Esophagus squamous epithelium (tissue), 5 donors: Measurements from ENCODE around the gene LYSMD3. TPM values are rescaled to one million over a fixed set of nuclear protein-coding genes. Genes with fewer than 3 reads are reported as not detected.

Source experiments
- DNase-seq: peaks from one replicate; lab custom pipeline; 2025; lab: John Stamatoyannopoulos, UW
- H3K27ac ChIP-seq, 4 donors: fragments of 200-600 bp; sonication (generic); one replicate each; pipeline ENCODE4 v1.5.1; 2016 to 2019; ENCODE audit warnings: mild to moderate bottlenecking in 1 of 4
- H3K27me3 ChIP-seq, 4 donors: fragments of 200-600 bp; sonication (generic); 1 replicate in 3 of 4; 2 replicates in 1 of 4; pipeline versions ENCODE4 v1.5.1 to v1.6.0; 2017 to 2021; ENCODE audit warnings: antibody characterized with exemption in 1 of 4
- H3K36me3 ChIP-seq, 3 donors: fragments of 200-600 bp; sonication (generic); one replicate each; pipeline ENCODE4 v1.5.1; 2016 to 2019
- H3K4me1 ChIP-seq, 3 donors: fragments of 200-600 bp; sonication (generic); one replicate each; pipeline ENCODE4 v1.5.1; 2017 to 2019
- H3K4me3 ChIP-seq, 4 donors: fragments of 200-600 bp; sonication (generic); 1 replicate in 3 of 4; 2 replicates in 1 of 4; pipeline ENCODE4 v1.5.1; 2016 to 2019; ENCODE audit warnings: mild to moderate bottlenecking in 2 of 4, moderate library complexity in 1 of 4
- H3K9me3 ChIP-seq, 3 donors: fragments of 200-600 bp; sonication (generic); one replicate each; pipeline ENCODE4 v1.5.1; 2016 to 2019
- POLR2A ChIP-seq, 4 donors: fragments of 450-650 bp; IDR thresholded peaks; one replicate each; pipeline ENCODE4 v1.6.1; 2017; ENCODE audit warnings: antibody characterized with exemption in 4 of 4, mild to moderate bottlenecking in 4 of 4, moderate library complexity in 3 of 4
- WGBS, 2 donors: methylation state at CpG; one replicate each; pipeline ENCODE4 v1.1.5; 2018; 5-methylcytosine and 5-hydroxymethylcytosine counted together
- intact Hi-C: fragments of 100-400 bp; cut with DNase I; formaldehyde crosslinking; loops from one replicate; pipeline ENCODE4 v1.15.0; 2022
- total RNA-seq, 4 donors: library from RNA; depleted of rRNA; stranded (reverse); fragments of >200 nt; gene quantifications; one replicate each; pipeline ENCODE4 v1.1.0, GENCODE V29; 2016
- TF ChIP-seq, protein P1 (sequence below), 6 experiments: fragments of 450-650 bp in 4 of 6; fragments of 200-600 bp in 2 of 6; sonication (generic) in 2 of 6; IDR thresholded peaks; one replicate each; pipeline ENCODE4 v1.5.1; 2016 to 2019; ENCODE audit warnings: antibody characterized with exemption in 6 of 6, mild to moderate bottlenecking in 4 of 6, moderate library complexity in 4 of 6
- donor health status: DM: yes; HTN: yes; CAD: no.

Gene LYSMD3
- total RNA-seq, 4 donors from 2014 or later, result 8.3 to 17.0 (median 14.2) TPM

DNA sequence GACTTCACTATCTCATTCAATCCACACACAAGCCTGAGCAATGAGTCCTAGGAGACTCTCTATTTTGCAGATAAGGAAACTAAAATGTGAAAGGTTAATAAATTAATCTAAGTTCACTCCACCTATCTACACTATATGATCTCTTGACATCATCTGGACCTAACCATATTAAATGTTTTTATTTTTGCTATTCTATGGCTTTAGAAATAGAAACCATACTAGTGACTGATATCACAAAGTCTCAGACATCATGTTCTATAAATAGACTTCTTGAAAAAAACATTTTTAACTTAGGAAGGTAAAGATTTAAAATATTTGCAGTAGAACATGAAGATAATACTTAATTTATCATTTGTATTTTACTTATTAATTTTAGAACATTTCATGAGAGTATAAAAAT is 19.8 kb upstream of the LYSMD3 start:
- Histone ChIP-seq H3K27me3 (peaks cover 0 to 47% (median 0%) of the 10 kb centered on the region in 4 donors), H3K9me3 (no peaks in the 10 kb centered on the region), H3K27ac (no peak overlapping the region), H3K4me3 (no peak overlapping the region), H3K4me1 (no peaks in the 10 kb centered on the region), H3K36me3 (no peaks in the 10 kb centered on the region)
- DNase-seq, result no peak
- no peak for TF ChIP-seq POLR2A (IDR thresholded peaks at IDR 0.05)
- TF ChIP-seq, protein P1, sequence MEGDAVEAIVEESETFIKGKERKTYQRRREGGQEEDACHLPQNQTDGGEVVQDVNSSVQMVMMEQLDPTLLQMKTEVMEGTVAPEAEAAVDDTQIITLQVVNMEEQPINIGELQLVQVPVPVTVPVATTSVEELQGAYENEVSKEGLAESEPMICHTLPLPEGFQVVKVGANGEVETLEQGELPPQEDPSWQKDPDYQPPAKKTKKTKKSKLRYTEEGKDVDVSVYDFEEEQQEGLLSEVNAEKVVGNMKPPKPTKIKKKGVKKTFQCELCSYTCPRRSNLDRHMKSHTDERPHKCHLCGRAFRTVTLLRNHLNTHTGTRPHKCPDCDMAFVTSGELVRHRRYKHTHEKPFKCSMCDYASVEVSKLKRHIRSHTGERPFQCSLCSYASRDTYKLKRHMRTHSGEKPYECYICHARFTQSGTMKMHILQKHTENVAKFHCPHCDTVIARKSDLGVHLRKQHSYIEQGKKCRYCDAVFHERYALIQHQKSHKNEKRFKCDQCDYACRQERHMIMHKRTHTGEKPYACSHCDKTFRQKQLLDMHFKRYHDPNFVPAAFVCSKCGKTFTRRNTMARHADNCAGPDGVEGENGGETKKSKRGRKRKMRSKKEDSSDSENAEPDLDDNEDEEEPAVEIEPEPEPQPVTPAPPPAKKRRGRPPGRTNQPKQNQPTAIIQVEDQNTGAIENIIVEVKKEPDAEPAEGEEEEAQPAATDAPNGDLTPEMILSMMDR (IDR thresholded peaks at IDR 0.05), result no peak
- intact Hi-C loops, result no loop called here

DNA sequence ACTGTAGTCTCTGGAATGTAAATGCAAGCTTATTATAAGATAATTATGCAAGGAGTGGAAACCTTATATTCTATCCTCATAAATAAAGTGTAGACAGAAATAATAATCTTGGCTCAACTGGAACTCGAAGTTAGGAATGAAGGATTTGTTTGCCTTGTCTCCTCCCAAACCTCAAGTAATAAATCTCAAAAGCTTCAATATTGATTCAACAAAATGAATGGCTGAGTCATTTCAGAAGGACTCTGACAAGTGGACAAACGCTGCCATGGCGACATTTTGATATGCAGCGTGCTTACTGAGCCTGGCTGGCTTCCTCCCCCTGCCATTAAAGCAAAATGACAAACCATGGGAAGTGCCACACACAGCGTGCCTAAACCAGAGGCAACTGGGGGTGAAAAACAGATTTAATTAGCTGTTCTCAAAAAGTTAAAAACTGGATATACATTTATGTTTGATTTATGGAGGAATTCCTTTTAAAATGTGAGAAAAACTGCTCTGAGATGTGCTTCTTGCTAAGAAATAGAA is 18.7 kb upstream of the LYSMD3 start:
- H3K36me3 ChIP-seq, result no peaks in the 10 kb centered on the region
- H3K27ac ChIP-seq, result no peak overlapping the region
- H3K4me1 ChIP-seq, result no peaks in the 10 kb centered on the region
- peaks cover 0 to 36% (median 0%) of the 10 kb centered on the region in 4 donors for H3K27me3 ChIP-seq
- no peaks in the 10 kb centered on the region for H3K9me3 ChIP-seq
- DNase-seq, result no peak
- TF ChIP-seq POLR2A (IDR thresholded peaks at IDR 0.05), result no peak
- TF ChIP-seq, protein P1 (IDR thresholded peaks at IDR 0.05), result no peak
- no peak overlapping the region for H3K4me3 ChIP-seq
- intact Hi-C loops, result no loop called here
- 19 to 28% methylated on average over 5 of the region's 5 CpGs for WGBS, 2 donors

DNA sequence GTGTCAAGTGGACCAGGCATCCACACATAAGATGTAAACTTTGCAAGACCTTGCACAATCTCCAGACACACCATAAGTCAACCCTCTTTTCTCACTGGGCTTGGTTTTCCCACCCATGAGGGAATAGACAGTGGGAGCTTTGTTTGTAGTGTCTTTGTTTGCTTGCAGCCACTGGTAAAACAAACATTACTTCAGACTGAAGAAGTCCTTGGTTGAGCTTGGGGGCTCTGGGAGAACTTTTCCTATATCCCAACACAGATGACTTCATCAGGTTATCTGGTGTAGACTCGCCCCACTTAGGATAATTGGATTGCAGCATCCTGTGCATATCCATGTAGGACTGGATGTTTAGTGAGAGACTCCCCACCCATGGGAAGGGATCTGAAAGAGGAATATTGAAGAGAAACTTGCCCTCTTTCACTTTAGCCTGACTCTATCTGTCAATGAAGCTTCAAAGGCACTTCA is 17.7 kb upstream of the LYSMD3 start:
- intact Hi-C loops, result no loop called here
- H3K4me3 ChIP-seq, result no peak overlapping the region
- no peak overlapping the region for H3K27ac ChIP-seq
- DNase-seq, result no peak
- no peak for TF ChIP-seq POLR2A (IDR thresholded peaks at IDR 0.05)
- TF ChIP-seq, protein P1 (IDR thresholded peaks at IDR 0.05), result no peak
- 70% methylated on average over 1 of the region's 1 CpG; no CpG with 5 or more reads in 1 of the 2 donors for WGBS, 2 donors
- peaks cover 0 to 25% (median 0%) of the 10 kb centered on the region in 4 donors for H3K27me3 ChIP-seq
- no peaks in the 10 kb centered on the region for H3K36me3 ChIP-seq
- H3K9me3 ChIP-seq, result no peaks in the 10 kb centered on the region
- H3K4me1 ChIP-seq, result no peaks in the 10 kb centered on the region

DNA sequence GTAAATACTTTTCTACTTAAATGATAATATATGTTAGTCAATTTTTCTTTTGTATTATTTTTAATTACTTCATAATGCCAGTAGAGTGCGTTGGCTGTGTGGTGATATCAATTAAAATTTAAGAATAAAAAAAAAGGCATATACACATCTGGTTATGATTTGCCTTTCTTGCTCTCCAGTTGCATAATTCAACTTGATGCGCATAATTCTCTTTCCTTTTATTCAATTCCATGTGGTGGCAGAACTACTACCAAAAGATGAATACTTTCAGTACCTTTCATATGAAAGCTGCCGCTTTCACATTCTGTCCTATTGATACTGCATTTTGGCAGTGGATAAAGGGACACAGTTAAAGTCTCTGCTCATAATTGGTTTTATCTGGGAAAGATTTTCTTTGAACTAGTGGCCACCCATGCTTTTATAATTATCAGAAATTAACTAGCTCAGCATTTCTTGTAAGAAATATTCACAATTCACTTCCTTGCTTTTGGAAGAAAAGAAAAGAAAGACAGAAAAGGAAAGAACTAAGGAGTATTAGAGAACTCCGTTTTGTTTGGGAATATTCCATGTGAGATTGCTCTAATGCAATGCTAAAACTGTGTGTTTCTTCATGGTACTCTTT is 16.9 kb upstream of the LYSMD3 start:
- Histone ChIP-seq H3K27ac (no peak overlapping the region), H3K4me3 (no peak overlapping the region), H3K27me3 (peaks cover 0 to 22% (median 0%) of the 10 kb centered on the region in 4 donors), H3K4me1 (no peaks in the 10 kb centered on the region), H3K36me3 (no peaks in the 10 kb centered on the region), H3K9me3 (no peaks in the 10 kb centered on the region)
- DNase-seq, result no peak
- intact Hi-C loops, result no loop called here
- no peak for TF ChIP-seq POLR2A (IDR thresholded peaks at IDR 0.05)
- TF ChIP-seq, protein P1 (IDR thresholded peaks at IDR 0.05), result no peak
- WGBS, 2 donors, result 77 to 79% methylated on average over 4 of the region's 4 CpGs

DNA sequence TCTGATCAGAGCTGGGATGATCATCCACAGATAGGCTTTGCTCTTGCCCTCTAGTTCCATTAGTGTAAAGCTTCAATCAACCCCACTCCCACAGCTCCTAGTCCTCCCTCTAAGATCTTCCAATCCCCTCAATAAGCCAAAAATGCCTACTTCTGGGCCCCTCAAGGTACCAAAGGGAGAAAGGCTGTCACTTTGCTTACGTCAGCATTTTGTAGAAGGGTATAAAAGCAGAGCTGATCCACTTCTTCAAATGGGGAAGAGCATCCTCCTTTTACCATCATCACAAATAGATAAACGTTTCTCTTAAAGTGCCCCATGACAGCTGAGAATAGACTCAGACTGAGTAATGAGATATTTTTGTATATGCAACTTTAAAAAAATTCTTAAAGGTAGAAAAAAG is 16.1 kb upstream of the LYSMD3 start:
- H3K36me3 ChIP-seq, result no peaks in the 10 kb centered on the region
- 72% methylated on average over 2 of the region's 2 CpGs for WGBS, 2 donors
- H3K4me1 ChIP-seq, result no peaks in the 10 kb centered on the region
- no peak for DNase-seq
- no peak for TF ChIP-seq POLR2A (IDR thresholded peaks at IDR 0.05)
- TF ChIP-seq, protein P1 (IDR thresholded peaks at IDR 0.05), result no peak
- H3K4me3 ChIP-seq, result no peak overlapping the region
- peaks cover 0 to 19% (median 0%) of the 10 kb centered on the region in 4 donors for H3K27me3 ChIP-seq
- no peak overlapping the region for H3K27ac ChIP-seq
- intact Hi-C loops, result no loop called here
- H3K9me3 ChIP-seq, result no peaks in the 10 kb centered on the region
